Right renal pelvis (tissue), 4 donors: ENCODE measurements around the gene PSME3IP1. TPM values are rescaled to one million over a fixed set of nuclear protein-coding genes. Genes with fewer than 3 reads are reported as not detected.

Source experiments
- DNase-seq, 4 donors: peaks; one replicate each; pipeline ENCODE4 v3.0.0-alpha.2; 2013; ENCODE audit warnings: low read depth in 4 of 4, low spot score in 3 of 4, missing footprints in 1 of 4
- polyA plus RNA-seq, 4 donors: library from polyadenylated mRNA; unstranded; fragments of 120-200 nt; gene quantifications; one replicate each; pipeline ENCODE4 v1.2.1, GENCODE V29; 2013; ENCODE audit not compliant: insufficient read length in 4 of 4

The PSME3IP1 gene
- polyA plus RNA-seq, 4 donors, result 90.5 to 123 (median 115) TPM

GRCh38 chr16:57172721-57173290 lies 13.0 kb downstream of the PSME3IP1 start:
- DNase-seq, result no peak

DNA sequence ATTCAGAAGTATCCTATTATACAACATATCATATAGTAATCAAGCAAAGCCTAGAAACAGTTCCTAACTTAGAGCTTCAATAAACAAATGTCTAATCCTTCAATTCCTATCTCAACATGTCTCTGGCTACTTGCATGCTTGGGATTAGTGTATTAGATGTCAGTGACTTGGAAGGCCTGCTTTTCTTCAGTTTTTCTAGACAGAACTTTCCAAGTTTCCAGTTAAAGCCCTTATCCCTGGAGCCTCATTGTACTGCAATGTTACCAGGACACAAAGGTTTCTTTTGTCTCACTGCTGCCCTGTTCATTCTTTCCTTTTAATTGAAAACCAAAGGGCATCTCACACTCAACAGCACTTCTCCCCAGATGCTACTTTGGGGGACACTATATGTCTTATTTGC lies 16.5 kb downstream of the PSME3IP1 start:
- DNase-seq, result no peak

DNA sequence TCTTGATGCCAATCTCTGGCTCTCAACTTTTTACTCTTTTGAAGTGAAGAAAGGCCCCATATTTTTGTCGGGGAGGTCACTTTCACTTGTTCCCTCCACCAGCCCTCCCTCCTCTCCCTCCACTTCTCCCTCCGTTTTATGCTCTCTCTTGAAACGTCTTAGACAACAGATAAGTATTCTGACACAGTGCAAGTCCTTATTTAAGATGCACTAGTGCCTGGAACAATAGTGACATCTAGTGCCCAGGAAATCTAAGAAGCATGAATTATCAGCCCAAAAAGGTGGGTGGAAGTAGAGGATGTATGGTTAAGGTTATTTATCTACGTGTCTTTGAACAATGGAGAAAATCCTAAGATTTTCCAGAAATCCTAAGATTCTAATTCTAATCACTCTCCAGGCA lies 17.9 kb downstream of the PSME3IP1 start:
- peak in 2 of 4 donors; percentile 35 to 45 for DNase-seq

DNA sequence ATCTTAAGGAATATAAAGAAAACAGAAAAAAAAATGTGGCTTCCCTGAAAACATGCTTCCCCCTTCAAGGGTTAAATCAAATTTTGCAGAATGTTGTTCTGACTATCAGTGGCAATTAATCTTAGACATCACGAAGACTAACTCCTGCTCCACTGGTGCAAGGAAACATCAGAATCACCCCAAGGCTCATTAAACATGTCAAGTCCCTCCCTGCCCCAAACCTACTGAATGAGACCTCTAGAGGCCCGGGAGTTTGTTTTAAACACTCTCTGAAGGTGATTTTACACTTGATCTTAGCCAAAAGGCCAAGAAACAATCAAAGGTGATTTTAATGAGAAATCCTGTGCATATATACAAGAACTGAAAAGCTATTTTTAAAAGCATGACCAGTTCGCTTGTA lies 18.3 kb downstream of the PSME3IP1 start:
- DNase-seq, result peak in 1 of 4 donors; percentile 18

GRCh38 chr16:57166951-57167350 lies 18.9 kb downstream of the PSME3IP1 start:
- no peak for DNase-seq

- DNase-seq, result no peak
These were observed 19.4 kb downstream of the PSME3IP1 start for GRCh38 chr16:57166451-57166850.

GRCh38 chr16:57165938-57166337 lies 19.9 kb downstream of the PSME3IP1 start:
- DNase-seq, result no peak

DNA sequence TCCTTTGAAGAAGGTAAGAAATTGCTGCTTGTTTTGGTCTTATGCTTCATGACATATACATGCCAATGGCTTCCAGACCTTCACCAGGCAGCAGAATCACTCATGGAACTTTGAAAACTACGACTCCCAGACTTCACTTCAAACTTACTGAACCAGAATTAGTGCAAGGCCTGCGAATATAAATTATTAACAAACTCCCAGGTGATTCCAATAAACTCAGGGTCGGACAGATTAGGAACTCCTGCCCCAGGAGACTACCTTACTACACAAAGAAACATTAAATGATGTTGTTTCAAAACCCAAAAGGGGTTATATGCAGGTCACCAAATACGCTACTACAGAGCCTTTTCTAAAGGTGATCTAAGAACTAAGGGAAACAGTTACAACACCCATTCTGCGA lies 20.4 kb downstream of the PSME3IP1 start:
- DNase-seq, result no peak

DNA sequence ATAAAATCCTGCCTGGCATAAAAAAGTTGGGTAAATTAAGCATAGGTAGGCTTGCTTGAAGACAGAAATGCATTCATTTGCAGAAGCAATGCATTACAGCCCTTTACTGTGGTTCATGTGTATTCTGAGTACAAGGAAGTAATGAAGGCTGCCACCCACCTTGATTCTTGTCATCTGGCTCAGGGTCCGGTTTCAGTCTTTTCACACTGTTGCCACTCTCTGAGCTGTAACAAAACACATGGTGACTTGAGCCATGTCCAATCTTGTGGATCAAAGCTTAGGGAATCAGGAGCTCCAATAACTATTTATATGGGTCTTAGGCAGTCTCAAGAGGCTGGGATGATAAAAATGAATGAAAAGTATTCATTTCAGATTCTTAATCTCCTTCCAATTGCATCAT lies 22.0 kb downstream of the PSME3IP1 start:
- no peak for DNase-seq

GRCh38 chr16:57159447-57159846 lies 26.4 kb downstream of the PSME3IP1 start:
- no peak for DNase-seq

GRCh38 chr16:57157533-57157932 lies 28.3 kb downstream of the PSME3IP1 start:
- DNase-seq, result no peak

DNA sequence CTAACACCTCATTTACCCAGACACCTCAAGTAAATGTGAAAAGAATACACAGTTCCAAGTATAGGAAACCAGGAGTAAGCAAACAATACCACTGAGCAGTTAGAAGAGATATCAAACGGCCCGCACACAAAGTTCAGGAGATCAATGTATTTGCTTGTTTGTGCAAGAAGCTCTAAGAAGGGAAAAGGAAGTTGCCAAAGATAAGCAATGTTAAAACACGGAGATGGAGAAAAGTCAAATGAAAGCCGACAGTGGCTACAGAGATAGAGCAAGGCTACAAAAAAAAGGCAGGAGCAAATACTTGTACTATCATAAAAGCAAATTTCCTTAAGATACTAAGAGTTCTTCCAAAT lies 29.5 kb downstream of the PSME3IP1 start:
- no peak for DNase-seq

GRCh38 chr16:57155702-57156350 lies 30.0 kb downstream of the PSME3IP1 start:
- no peak for DNase-seq

GRCh38 chr16:57153841-57154240 lies 32.0 kb downstream of the PSME3IP1 start:
- no peak for DNase-seq

DNA sequence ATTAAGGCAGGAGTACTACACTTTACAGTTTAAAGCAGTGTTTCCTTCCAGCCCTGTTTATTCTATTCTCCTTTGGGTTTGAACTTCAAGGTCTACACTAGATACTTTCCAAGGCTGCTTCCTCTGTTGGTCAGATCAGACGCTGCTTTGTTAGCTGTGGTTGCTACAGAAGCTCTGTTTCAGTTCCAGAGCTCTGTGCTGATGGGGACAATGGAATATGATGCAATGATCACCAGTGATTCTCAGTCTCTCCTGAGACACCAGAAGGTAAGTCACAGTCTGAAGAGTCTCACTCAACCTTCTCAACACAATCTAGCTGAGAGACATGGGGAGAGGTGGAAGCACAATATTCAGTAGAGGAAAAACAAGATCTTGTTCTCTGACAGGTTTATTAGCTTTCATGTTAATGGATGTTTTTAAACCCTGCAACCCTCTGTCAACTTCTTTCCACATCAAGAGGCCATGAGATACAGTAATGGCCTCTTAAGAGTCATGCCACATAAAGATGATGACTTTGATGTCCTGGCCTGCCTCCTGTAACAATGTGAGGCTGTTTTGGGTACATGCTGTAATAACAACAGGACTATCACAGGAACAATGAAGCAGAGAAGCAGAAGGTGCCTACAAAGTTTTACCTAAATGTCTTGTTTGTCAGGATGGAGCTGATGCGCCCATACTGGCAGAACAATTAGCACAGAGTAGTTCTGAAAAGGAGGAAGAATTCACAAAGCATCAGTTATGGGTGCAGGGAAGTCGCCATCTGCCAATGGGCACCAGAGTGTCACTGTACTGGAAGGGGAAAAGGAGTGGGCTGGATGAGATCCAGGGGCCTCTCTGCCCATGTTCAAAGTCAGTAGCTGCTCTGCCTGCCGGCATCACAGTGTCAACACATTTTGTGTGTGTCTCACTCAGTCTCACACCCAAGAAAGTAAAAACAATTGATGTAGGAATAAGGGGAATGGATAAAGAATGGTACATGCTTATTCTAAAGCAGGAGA lies 33.4 kb downstream of the PSME3IP1 start:
- DNase-seq, result no peak

- DNase-seq, result no peak
These were observed 34.5 kb downstream of the PSME3IP1 start for GRCh38 chr16:57151369-57151768.

DNA sequence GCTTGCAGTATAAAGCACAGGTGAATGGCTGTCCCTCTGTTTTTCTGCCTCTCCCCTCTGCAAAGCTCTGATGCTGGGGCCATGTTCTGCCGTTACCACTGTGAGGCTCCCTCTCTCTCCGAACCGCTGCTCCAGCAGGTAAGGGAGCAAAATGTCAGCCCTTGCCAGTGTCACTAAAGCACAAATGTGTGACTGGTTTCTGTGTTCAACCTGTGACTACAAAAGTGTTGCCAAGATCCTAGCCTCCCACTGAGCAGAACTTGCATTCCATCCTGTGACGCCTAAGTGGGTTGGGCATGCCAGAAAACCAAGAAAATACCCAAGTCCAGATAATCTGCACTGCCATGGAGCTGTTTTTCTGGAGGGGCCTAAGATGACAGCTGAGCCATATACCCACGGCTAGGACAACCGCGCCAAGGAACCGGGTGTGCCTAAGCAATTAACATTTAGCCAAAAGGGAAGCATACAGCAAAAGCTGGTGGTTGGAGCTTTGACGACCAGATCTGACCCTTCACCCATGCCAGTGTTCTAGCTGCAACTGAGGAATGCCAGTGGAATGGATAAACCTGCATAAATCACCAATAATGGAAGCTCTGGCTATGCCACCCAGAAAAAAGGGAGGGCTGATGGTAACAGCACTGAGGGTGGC lies 35.0 kb downstream of the PSME3IP1 start:
- DNase-seq, result no peak

- no peak for DNase-seq
These were observed 36.4 kb downstream of the PSME3IP1 start for GRCh38 chr16:57149391-57149790.

GRCh38 chr16:57148481-57148880 lies 37.4 kb downstream of the PSME3IP1 start:
- no peak for DNase-seq

DNA sequence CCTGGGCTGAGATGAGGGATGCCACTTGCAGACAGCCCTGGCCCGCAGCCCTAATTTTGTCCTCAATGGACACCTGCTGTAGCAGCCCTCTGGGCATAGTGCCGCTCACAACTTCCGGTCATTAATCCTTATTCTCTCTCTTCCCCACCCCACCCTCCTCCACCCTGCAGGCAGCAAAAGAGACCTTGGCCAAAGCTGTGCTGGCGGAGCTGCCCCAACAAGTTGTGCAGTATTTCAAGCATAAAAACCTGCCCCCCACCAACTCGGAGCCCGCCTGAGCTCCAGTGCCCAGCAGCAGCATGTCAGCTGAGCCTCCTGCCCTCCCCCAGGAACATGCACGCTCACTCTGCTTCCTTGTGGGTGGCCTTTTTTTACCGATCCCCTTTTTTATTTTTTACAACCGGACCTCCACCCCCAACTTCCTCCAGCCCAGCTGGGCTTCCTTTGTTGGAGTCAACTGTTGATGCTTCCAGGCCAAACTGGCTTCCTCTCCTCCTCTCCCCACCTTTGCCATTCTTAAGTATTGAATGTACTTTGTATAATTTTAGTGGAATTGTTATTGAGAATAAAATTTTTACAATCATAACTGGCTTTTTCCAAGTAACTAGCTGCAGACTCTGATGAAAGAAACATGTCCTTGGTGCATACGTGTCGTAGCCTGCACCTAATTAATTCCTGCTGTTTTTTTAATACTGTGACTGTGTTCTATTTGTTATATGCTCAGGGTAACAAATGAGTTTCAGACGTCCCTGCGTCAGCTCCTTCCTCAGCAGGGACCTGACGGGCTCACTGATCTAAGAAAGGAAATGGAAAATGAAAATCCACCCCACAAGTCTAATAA lies 38.2 kb downstream of the PSME3IP1 start:
- no peak for DNase-seq
